Ectodermal cell (in vitro differentiated cells): ENCODE measurements around the gene NUAK1.

Source experiments
- H3K27ac ChIP-seq: 2 replicates; pipeline ENCODE4 v1.7.0; 2013; ENCODE audit warnings: mild to moderate bottlenecking, low read depth, low read length; ENCODE audit not compliant: insufficient read depth, poor library complexity, severe bottlenecking
- H3K27me3 ChIP-seq: 2 replicates; pipeline ENCODE4 v1.7.0; 2013; ENCODE audit warnings: mild to moderate bottlenecking, low read length; ENCODE audit not compliant: insufficient read depth, control insufficient read depth, poor library complexity, severe bottlenecking
- H3K36me3 ChIP-seq: one replicate; pipeline ENCODE4 v1.7.0; 2013; ENCODE audit warnings: low read length; ENCODE audit not compliant: control insufficient read depth, insufficient read depth
- H3K4me1 ChIP-seq: one replicate; pipeline ENCODE4 v1.7.0; 2013; ENCODE audit warnings: low read length; ENCODE audit not compliant: control insufficient read depth, insufficient read depth
- H3K4me3 ChIP-seq: 2 replicates; pipeline ENCODE4 v1.7.0; 2013; ENCODE audit warnings: low read depth, low read length, control low read depth; ENCODE audit not compliant: insufficient read depth
- H3K9me3 ChIP-seq: 2 replicates; pipeline ENCODE4 v1.7.0; 2013; ENCODE audit warnings: mild to moderate bottlenecking, low read length, moderate library complexity; ENCODE audit not compliant: control insufficient read depth
- WGBS, 2 experiments: methylation state at CpG; one replicate each; pipeline ENCODE4 v1.1.7; 2013; ENCODE audit warnings: missing lambda C conversion rate in 2 of 2; 5-methylcytosine and 5-hydroxymethylcytosine counted together

Gene NUAK1

DNA sequence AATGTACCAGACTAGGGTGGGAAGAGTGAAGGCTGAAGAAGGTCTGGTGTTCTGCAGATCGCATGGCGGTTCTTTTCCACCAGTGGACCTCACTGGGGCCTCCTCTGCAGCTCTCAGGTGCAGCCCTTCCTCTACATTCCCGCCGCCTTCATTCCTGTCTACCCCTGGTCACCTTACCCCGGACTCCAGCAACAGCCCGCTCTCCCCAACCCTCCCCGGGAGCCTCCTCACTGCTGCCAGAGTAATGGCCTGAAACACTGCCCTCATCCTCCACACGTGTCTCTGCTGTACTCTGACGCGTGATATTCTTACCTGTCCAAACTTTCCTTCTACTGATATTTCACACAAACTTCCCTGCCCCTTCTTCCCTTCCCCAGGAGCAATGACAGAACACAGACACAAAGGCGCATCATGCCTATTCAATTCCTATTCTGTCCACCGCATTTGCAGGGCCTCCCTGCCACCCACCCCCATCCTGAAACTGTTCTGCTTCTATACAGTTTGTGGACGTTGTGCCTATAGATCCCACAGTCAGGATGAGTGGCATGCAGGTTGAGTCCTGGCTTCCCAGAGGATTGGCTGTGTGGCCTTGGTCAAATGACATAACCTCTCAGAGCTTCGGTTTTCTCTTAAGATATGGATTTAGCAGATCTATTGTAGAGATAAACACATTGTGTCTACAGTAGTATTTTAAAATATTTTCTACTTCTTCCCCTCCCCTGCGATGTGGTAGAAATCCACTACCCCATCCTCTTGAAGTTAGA lies 1.7 kb upstream of the NUAK1 start:
- peaks cover 35% of the 10 kb centered on the region for H3K4me1 ChIP-seq
- H3K36me3 ChIP-seq, result no peaks in the 10 kb centered on the region
- peak overlapping the region; percentile 92 for H3K4me3 ChIP-seq
- no peaks in the 10 kb centered on the region for H3K9me3 ChIP-seq
- H3K27ac ChIP-seq, result peak overlapping the region; percentile 21
- H3K27me3 ChIP-seq, result peaks cover 7% of the 10 kb centered on the region
- WGBS, 2 experiments, result 24 to 32% methylated on average over 14 to 15 of the region's 15 CpGs

DNA sequence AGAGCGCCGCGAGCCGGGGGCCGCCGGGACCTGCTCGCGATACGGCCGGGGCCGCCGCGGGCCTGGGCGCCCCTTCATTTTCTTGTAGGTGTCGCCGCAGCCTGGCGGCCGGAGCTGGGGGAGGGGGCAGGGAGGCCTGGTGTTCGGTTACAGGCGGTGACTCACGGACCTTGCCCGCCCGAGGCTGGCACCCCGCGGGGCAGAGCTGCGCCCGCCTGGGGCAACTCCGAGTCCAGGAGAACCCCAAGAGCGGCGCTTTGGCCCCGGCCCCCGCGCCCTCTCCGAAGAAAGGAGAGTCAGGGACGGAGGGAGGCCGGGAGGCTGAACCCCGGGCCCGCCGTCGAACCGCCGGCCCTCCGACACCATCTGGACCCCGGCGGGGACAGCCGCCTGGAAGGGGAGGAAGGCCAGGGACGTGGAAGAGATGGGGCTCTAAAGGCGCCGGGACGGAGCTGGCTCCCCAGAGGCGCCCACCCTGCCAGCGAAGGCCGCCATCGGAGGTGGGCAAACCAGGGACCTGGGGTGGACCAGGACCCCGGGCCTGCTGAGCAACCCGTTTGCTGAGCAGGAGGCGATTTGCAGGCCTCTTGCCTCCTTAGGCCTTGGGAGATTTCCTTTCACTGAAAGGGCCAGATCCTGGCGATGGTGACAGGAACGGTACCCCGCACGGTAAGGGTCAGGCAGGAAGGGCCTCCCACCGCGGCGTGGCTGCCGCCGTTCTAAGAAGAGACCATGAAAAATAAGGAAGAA lies 843 bp upstream of the NUAK1 start:
- 1% methylated on average over 66 of the region's 66 CpGs for WGBS, 2 experiments
- peak overlapping the region; percentile 95 for H3K27ac ChIP-seq
- peaks cover 7% of the 10 kb centered on the region for H3K27me3 ChIP-seq
- H3K4me1 ChIP-seq, result peaks cover 43% of the 10 kb centered on the region
- peak overlapping the region; percentile 92 for H3K4me3 ChIP-seq
- H3K9me3 ChIP-seq, result no peaks in the 10 kb centered on the region
- H3K36me3 ChIP-seq, result no peaks in the 10 kb centered on the region

DNA sequence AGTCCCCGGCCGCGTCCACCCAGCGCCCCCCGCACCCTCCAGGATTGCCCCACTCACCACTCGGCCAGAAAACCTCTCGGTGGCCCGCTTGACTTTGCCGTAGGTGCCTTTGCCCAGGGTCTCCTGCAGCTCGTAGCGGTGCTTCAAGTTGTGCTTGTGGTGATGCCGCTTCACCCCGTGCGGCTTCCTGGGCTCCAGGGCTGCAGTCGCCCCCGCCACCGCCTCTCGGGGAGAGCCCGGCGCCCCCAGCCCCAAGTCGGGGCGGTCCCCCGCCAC lies 459 bp downstream of the NUAK1 start:
- no peaks in the 10 kb centered on the region for H3K36me3 ChIP-seq
- peak overlapping the region; percentile 11 for H3K27ac ChIP-seq
- WGBS, 2 experiments, result 0% methylated on average over 23 of the region's 23 CpGs
- peaks cover 7% of the 10 kb centered on the region for H3K27me3 ChIP-seq
- H3K4me1 ChIP-seq, result peaks cover 52% of the 10 kb centered on the region
- H3K9me3 ChIP-seq, result no peaks in the 10 kb centered on the region
- peak overlapping the region; percentile 92 for H3K4me3 ChIP-seq

DNA sequence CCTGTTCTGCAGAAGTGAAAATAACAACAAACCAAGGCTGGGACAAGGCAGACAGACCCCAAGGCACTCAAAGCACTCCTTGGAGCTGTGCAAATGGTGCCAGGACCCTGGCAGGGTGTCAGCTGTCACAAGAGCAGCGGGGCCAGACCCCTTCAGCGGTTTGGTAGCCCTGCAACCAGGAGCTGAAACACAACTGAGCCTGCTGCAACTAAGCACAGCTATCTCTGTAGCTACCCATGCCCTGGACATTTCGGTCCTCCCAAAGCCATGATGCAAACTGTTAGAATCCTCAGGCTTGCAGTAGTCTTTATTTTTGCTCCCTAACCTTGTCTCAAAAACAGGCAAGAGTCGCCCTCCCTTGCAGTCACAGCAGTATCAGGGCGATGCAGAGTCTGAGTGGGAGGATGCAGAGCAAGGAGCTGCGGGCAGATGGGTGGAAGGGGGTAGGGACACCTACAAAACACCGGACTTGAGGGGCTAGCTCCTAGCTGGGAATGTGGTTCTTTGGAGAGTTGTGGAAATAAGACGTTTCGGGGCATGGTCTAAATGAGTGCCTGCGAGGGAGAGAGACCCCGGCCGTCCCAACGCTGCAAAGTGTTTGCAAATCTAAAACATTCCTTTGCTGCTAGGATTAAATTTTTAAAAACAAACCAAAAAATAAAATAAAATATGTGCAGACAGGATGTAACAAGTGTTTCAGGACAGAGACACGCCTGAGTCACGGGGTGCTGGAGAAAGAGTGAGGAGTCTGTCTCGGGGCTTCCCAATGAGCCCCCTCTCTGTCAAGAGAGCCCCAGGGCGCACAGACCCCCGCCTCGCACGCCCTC lies 1.0 kb downstream of the NUAK1 start:
- H3K27ac ChIP-seq, result peak overlapping the region; percentile 11
- WGBS, 2 experiments, result 3 to 4% methylated on average over 19 to 20 of the region's 20 CpGs
- H3K36me3 ChIP-seq, result no peaks in the 10 kb centered on the region
- peaks cover 7% of the 10 kb centered on the region for H3K27me3 ChIP-seq
- no peaks in the 10 kb centered on the region for H3K9me3 ChIP-seq
- peak overlapping the region; percentile 92 for H3K4me3 ChIP-seq
- peaks cover 51% of the 10 kb centered on the region for H3K4me1 ChIP-seq

DNA sequence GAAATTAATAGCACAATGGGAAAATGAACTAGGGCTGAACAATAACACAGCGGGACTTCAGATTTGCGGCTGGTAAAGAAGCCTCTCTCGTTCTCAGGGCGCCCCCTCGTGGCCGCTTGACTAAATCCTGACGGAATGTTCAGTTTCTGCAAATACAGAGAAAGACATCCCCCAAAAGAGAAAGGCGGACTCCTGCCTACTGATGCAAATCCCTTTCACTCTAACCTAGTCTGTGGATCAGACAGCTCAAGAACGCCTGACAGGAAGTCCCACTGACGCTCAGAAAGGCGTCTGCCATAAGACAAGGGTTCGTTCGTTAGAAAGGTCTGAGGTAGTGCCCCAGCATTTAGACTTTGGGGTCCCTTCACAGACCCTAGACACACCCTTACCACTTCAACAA lies 2.5 kb downstream of the NUAK1 start:
- H3K27ac ChIP-seq, result no peak overlapping the region
- H3K9me3 ChIP-seq, result no peaks in the 10 kb centered on the region
- WGBS, 2 experiments, result 2% methylated on average over 13 of the region's 13 CpGs
- peaks cover 7% of the 10 kb centered on the region for H3K27me3 ChIP-seq
- peaks cover 58% of the 10 kb centered on the region for H3K4me1 ChIP-seq
- H3K36me3 ChIP-seq, result no peaks in the 10 kb centered on the region
- H3K4me3 ChIP-seq, result peak overlapping the region; percentile 92

DNA sequence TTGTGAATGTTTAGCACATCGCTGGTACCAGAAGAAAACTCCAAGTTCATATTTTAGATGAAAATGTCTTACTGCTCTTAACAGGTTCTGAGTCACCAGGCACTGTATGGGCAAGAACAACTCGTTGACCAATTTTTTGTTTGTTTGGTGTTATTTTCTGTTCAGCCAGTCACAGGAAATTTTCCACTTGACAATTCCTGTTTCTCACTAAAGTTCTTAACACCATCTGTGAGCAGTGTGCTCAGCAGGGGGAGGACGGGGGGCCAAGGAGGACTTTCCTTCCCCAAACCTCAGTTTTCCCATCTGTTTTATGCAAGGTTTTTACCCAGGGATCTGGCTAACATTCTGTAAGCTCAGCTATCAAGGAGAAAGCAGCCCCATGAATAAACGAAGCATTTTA lies 3.0 kb downstream of the NUAK1 start:
- no peak overlapping the region for H3K27ac ChIP-seq
- H3K4me1 ChIP-seq, result peaks cover 58% of the 10 kb centered on the region
- H3K9me3 ChIP-seq, result no peaks in the 10 kb centered on the region
- H3K27me3 ChIP-seq, result peaks cover 7% of the 10 kb centered on the region
- no peaks in the 10 kb centered on the region for H3K36me3 ChIP-seq
- H3K4me3 ChIP-seq, result peak overlapping the region; percentile 1
- 29 to 37% methylated on average over 4 of the region's 4 CpGs for WGBS, 2 experiments

DNA sequence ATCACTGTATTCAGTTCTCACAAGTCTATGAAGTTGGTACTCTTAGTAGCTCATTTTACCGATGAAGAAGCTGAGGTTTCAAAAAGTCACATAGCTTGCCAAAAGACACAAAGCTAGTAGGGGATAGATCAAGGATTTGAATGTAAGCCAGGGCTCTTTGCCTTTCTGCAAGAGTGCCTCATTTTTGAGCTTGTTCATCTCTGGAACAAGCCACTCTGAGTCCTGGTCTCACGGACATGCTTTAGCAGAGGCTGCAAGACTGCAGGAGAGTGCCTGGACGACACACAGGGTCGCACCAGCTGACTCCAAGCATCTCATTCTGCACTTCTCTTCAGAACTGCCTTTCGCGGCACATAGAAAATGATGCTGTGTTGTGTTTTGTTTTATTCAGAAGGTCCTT lies 3.7 kb downstream of the NUAK1 start:
- peaks cover 7% of the 10 kb centered on the region for H3K27me3 ChIP-seq
- no peak overlapping the region for H3K4me3 ChIP-seq
- H3K9me3 ChIP-seq, result no peaks in the 10 kb centered on the region
- peaks cover 50% of the 10 kb centered on the region for H3K4me1 ChIP-seq
- H3K27ac ChIP-seq, result no peak overlapping the region
- WGBS, 2 experiments, result 58 to 69% methylated on average over 4 of the region's 6 CpGs
- H3K36me3 ChIP-seq, result no peaks in the 10 kb centered on the region

DNA sequence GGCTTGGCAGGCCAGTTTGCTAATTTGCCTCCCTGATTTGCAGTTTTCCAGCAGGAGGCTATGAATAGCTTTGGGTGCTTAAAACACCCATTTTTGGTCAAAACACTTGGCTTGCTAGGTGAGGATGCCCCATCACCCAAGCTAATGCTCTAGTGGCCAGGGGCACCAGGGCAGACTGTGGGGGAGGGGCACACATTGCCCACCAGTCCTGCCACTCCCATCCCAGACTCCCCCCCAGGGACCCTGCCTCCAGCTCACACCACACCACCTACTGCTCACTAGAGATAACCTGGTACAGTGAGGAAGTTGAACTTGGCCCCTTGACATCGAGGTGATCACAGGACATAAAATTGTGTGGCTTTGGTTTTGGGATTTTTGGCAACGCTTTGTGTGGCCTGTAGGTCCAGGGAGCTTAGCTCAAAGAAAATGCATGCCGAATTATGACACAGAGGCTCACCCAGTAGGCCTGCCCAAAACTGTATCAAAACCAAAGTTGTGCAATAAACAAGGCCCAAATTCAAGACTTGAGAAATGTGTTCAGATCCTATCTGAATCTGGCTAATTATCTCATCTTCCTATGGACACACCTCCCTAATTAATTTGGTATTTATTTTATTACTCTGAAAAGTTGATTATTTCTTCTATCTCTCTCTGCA lies 4.3 kb downstream of the NUAK1 start:
- no peak overlapping the region for H3K4me3 ChIP-seq
- H3K4me1 ChIP-seq, result peaks cover 48% of the 10 kb centered on the region

DNA sequence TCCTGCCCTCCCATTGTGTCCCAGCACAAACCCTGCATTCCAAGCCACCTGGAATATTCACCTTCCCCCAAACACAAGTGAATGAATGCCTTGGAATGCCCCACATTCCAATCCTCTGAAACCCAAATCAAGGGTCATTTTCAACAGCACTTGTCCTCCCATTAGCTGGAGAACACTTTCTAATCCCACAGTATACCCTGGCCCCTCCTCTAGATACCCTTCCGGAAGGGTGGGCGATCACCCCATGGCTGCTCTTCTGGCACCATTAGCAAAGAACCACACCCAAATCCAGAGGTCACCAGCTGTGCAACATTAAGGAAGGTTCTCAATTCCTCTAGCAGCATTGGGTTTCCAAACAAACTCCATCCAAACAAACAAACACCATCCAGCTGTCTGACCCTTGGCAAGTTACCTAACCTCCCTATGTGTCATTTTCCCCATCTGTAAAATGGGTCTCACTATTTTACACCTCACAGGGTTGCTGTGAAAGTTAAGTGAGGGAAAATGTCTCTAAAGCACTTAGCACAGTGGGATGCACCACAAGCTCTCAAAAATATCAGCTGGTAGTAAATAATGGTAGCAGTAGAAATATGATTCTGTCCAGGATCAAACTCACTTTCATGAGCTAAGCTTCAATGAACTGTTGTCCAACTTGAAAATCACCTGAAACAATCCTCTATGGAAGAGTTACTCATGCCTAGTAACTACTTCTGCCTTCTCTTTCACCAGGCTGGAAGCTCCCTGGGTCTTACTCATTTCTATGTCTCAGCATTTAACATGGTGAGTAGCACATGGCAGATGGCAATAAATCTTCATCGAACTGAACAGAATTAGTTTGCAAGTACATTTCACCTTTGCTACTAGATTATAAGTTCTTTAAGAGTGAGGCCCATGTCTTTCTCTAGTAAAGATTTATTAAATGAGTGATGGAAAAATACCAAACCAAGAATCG lies 5.3 kb downstream of the NUAK1 start:
- H3K27me3 ChIP-seq, result peaks cover 7% of the 10 kb centered on the region
- H3K4me1 ChIP-seq, result peaks cover 52% of the 10 kb centered on the region
- H3K9me3 ChIP-seq, result no peaks in the 10 kb centered on the region
- H3K27ac ChIP-seq, result no peak overlapping the region
- 75 to 81% methylated on average over 4 of the region's 4 CpGs for WGBS, 2 experiments
- no peaks in the 10 kb centered on the region for H3K36me3 ChIP-seq
- no peak overlapping the region for H3K4me3 ChIP-seq

More for the DNA sequence above, 4.3 kb downstream of the NUAK1 start:
- WGBS, 2 experiments, result 85 to 99% methylated on average over 3 of the region's 3 CpGs
- peaks cover 7% of the 10 kb centered on the region for H3K27me3 ChIP-seq
- no peaks in the 10 kb centered on the region for H3K36me3 ChIP-seq
- H3K9me3 ChIP-seq, result no peaks in the 10 kb centered on the region
- H3K27ac ChIP-seq, result no peak overlapping the region
